HepG2 (cell line): Measurements from ENCODE around the gene EPB41L1. TPM values are rescaled to one million over a fixed set of nuclear protein-coding genes. Genes with fewer than 3 reads are reported as not detected.
A peak's percentile ranks its signal among the peaks of the same experiment; 100 is the strongest.

Source experiments
- ATAD3A ChIP-seq: sonication (generic); formaldehyde crosslinking; IDR thresholded peaks from 2 replicates; pipeline ENCODE4 v1.4.0; 2020; ENCODE audit warnings: missing genetic modification reagents
- BRF2 ChIP-seq: sonication (generic); formaldehyde crosslinking; IDR thresholded peaks from 2 replicates; pipeline ENCODE4 v1.8.1; 2022; ENCODE audit warnings: mild to moderate bottlenecking, missing genetic modification reagents
- CBFB ChIP-seq: sonication (generic); formaldehyde crosslinking; IDR thresholded peaks from 2 replicates; pipeline ENCODE4 v1.4.0; 2020; ENCODE audit warnings: missing genetic modification reagents
- DR1 ChIP-seq: sonication (generic); formaldehyde crosslinking; IDR thresholded peaks from 2 replicates; pipeline ENCODE4 v1.8.0; 2021; ENCODE audit warnings: mild to moderate bottlenecking, missing genetic modification reagents, inconsistent platforms
- GABPA ChIP-seq, 2 experiments: IDR thresholded peaks; 2 replicates each; pipeline ENCODE4 v1.6.1; 2011 to 2016; ENCODE audit warnings: low read depth in 2 of 2, low read length in 1 of 2, missing biosample characterization in 1 of 2, missing genetic modification characterization in 1 of 2
- GMEB1 ChIP-seq: sonication (generic); formaldehyde crosslinking; IDR thresholded peaks from 2 replicates; pipeline ENCODE4 v1.5.1; 2020; ENCODE audit warnings: missing genetic modification reagents, mild to moderate bottlenecking, borderline replicate concordance
- HDAC1 ChIP-seq: sonication (generic); formaldehyde crosslinking; IDR thresholded peaks from 2 replicates; pipeline ENCODE4 v1.5.1; 2020; ENCODE audit warnings: mild to moderate bottlenecking, missing genetic modification reagents
- HHEX ChIP-seq: IDR thresholded peaks from 2 replicates; pipeline ENCODE4 v1.6.1; 2016; ENCODE audit warnings: control low read depth
- HMG20B ChIP-seq: conservative IDR thresholded peaks from 2 replicates; pipeline ENCODE4 v1.6.1; 2016; ENCODE audit warnings: missing genetic modification reagents, missing compliant biosample characterization
- HNRNPK ChIP-seq: fragments of 200-400 bp; formaldehyde crosslinking; IDR thresholded peaks from 2 replicates; pipeline ENCODE4 v1.6.1; 2018; ENCODE audit warnings: low read length, low read depth, moderate library complexity, mild to moderate bottlenecking; ENCODE audit not compliant: poor library complexity, severe bottlenecking
- NCOA2 ChIP-seq: sonication (generic); formaldehyde crosslinking; IDR thresholded peaks from 2 replicates; pipeline ENCODE4 v1.8.0; 2022; ENCODE audit warnings: inconsistent platforms
- PATZ1 ChIP-seq: sonication (generic); formaldehyde crosslinking; IDR thresholded peaks from 2 replicates; pipeline ENCODE4 v1.4.0; 2020; ENCODE audit warnings: missing genetic modification reagents
- PLSCR1 ChIP-seq: sonication (generic); formaldehyde crosslinking; IDR thresholded peaks from 2 replicates; pipeline ENCODE4 v1.5.0; 2020; ENCODE audit warnings: missing genetic modification reagents, mild to moderate bottlenecking, borderline replicate concordance
- RCOR2 ChIP-seq: IDR thresholded peaks from 2 replicates; pipeline ENCODE4 v1.6.1; 2016; ENCODE audit warnings: missing biosample characterization, missing genetic modification reagents
- SKI ChIP-seq: fragments of 450-650 bp; IDR thresholded peaks from one replicate; pipeline ENCODE4 v1.6.1; 2018; ENCODE audit warnings: mild to moderate bottlenecking; ENCODE audit not compliant: partially characterized antibody
- SRF ChIP-seq: IDR thresholded peaks from 2 replicates; pipeline ENCODE4 v1.6.1; 2011; ENCODE audit warnings: mild to moderate bottlenecking, low read depth, low read length, moderate library complexity
- SUZ12 ChIP-seq: fragments of 150-350 bp; IDR thresholded peaks from 2 replicates; pipeline ENCODE4 v1.6.1; 2014; ENCODE audit warnings: low read depth, low read length
- ZC3H4 ChIP-seq: sonication (generic); formaldehyde crosslinking; IDR thresholded peaks from 2 replicates; pipeline ENCODE4 v1.4.0; 2020; ENCODE audit warnings: missing genetic modification reagents, borderline replicate concordance
- ZFP82 ChIP-seq: sonication (generic); formaldehyde crosslinking; IDR thresholded peaks from 2 replicates; pipeline ENCODE4 v1.5.1; 2020; ENCODE audit warnings: mild to moderate bottlenecking, missing genetic modification reagents, borderline replicate concordance
- ZNF224 ChIP-seq: sonication (generic); formaldehyde crosslinking; IDR thresholded peaks from 2 replicates; pipeline ENCODE4 v1.5.0; 2020; ENCODE audit warnings: mild to moderate bottlenecking, missing genetic modification reagents
- ZNF326 ChIP-seq: sonication (generic); formaldehyde crosslinking; IDR thresholded peaks from 2 replicates; pipeline ENCODE4 v1.4.0; 2020; ENCODE audit warnings: missing genetic modification reagents, borderline replicate concordance
- ZNF430 ChIP-seq: sonication (generic); formaldehyde crosslinking; IDR thresholded peaks from 2 replicates; pipeline ENCODE4 v1.9.0; 2021; ENCODE audit warnings: mild to moderate bottlenecking, missing genetic modification reagents
- polyA plus RNA-seq, 8 experiments: library from polyadenylated mRNA; depleted of rRNA in 3 of 8; stranded (reverse) in 7 of 8; unstranded in 1 of 8; fragments of >200 nt; fragmentation: Illumina TruSeq in 4 of 8; extraction: Trizol in 4 of 8; gene quantifications; 2 replicates each; pipeline versions ENCODE4 v1.2.1 to v1.2.3, GENCODE V29; 2011 to 2016; ENCODE audit warnings: low read depth in 4 of 8, missing spikeins in 1 of 8, mixed read lengths in 1 of 8; ENCODE audit not compliant: insufficient read depth in 1 of 8
- total RNA-seq, 5 experiments: library from RNA; depleted of rRNA; stranded (reverse); fragments of >200 nt; fragmentation: Illumina TruSeq; extraction: Trizol; gene quantifications; 2 replicates each; pipeline ENCODE4 v1.2.3, GENCODE V29; 2016; ENCODE audit warnings: low read depth in 1 of 5
- TF ChIP-seq, protein P1 (sequence below): sonication (generic); formaldehyde crosslinking; IDR thresholded peaks from 2 replicates; pipeline ENCODE4 v1.4.0; 2020; ENCODE audit warnings: missing genetic modification reagents

The EPB41L1 gene
- total and polyA plus RNA-seq, 2 of the 13 experiments (the other 11 are each of a cell fraction or from before 2014, with no cell fraction given): 16.7 to 39.0 TPM

DNA sequence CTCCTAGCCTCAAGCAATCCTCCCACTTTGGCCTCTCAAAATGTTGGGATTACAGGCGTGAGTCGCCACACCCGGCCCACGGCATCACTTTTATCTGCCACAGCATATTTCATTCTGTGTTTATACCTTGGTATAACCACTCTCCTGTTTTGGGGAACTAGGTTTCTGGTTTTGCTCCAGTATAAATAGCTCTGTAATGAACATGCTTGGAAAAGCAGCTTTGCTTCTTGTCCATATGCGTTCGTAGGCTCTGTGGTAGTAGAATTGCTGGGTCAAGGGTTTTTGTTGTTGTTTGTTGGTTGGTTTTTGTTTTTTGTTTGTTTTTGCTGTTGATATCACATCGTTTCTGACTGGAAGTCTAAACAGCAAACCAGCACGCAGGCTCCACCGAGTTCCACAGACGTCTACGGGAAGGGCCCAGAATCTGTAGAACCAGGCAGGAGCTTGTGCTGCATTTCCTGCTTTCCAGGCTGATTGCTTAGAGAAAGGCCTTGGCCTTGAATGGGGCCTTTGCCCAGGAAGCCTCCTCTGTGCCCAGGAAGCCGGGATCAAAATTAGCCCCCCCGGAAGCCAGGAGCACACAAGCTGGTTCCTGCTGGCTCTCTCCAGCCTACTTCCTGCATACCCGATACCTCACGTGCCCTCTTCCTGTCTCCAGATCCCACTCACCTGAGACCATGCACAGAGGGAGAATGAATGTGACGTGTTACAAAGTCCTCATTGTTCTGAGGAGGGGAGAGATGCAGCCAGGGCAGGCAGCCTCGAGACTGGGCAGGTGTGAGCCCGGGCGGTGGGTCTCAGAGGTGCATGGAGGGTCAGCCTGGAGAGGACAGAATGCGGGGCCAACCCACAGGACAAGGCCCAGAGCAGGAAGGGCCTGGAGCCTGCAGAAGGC lies 116.5 kb downstream of the EPB41L1 start (continued):
- TF ChIP-seq ZNF326 (CRISPR knock-in tag): no peak
- no peak for TF ChIP-seq ATAD3A
- TF ChIP-seq GABPA (IDR thresholded peaks at IDR 0.05; ENCODE audit: low read depth, low read length): peak; percentile 93
- TF ChIP-seq GABPA (CRISPR knock-in tag; IDR thresholded peaks at IDR 0.05; ENCODE audit: low read depth): peak; percentile 98
- TF ChIP-seq HHEX: no peak
- TF ChIP-seq PATZ1 (CRISPR knock-in tag): peak; percentile 46
- TF ChIP-seq, protein P1, sequence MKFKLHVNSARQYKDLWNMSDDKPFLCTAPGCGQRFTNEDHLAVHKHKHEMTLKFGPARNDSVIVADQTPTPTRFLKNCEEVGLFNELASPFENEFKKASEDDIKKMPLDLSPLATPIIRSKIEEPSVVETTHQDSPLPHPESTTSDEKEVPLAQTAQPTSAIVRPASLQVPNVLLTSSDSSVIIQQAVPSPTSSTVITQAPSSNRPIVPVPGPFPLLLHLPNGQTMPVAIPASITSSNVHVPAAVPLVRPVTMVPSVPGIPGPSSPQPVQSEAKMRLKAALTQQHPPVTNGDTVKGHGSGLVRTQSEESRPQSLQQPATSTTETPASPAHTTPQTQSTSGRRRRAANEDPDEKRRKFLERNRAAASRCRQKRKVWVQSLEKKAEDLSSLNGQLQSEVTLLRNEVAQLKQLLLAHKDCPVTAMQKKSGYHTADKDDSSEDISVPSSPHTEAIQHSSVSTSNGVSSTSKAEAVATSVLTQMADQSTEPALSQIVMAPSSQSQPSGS (CRISPR knock-in tag): 0 out of 2 replicates have a peak, but pooled peaks have one; percentile 24
- no peak for TF ChIP-seq HNRNPK
- TF ChIP-seq HMG20B (CRISPR knock-in tag): no peak; the same call in 1 of the 2 replicates
- TF ChIP-seq DR1 (CRISPR knock-in tag): no peak
- TF ChIP-seq SKI: peak; percentile 37
- TF ChIP-seq SRF: peak; percentile 30; the same call in 1 of the 2 replicates
- no peak for TF ChIP-seq ZNF224
- no peak for TF ChIP-seq ZFP82 (CRISPR knock-in tag)
- TF ChIP-seq GMEB1: no peak
- TF ChIP-seq SUZ12: no peak
- 0 out of 2 replicates have a peak, but pooled peaks have one; percentile 22 for TF ChIP-seq ZNF430 (CRISPR knock-in tag)
- peak; percentile 74 for TF ChIP-seq HDAC1 (CRISPR knock-in tag)
- TF ChIP-seq ZC3H4: no peak
- no peak for TF ChIP-seq CBFB (CRISPR knock-in tag)
- peak; percentile 61; the same call in 1 of the 2 replicates for TF ChIP-seq RCOR2
- TF ChIP-seq PLSCR1 (CRISPR knock-in tag): no peak
- TF ChIP-seq NCOA2 (CRISPR knock-in tag): 0 out of 2 replicates have a peak, but pooled peaks have one; percentile 15
- no peak for TF ChIP-seq BRF2
